H9 (cell line): ENCODE results near the gene LMNTD1. TPM values are rescaled to one million over a fixed set of nuclear protein-coding genes. Genes with fewer than 3 reads are reported as not detected.

Experiments used
- DNase-seq: peaks from one replicate; pipeline ENCODE4 v3.0.0-alpha.2; 2017
- H2AFZ ChIP-seq: one replicate; pipeline ENCODE4 v1.6.1; 2013; ENCODE audit warnings: mild to moderate bottlenecking, low read length, control low read depth, moderate library complexity
- H2AK5ac ChIP-seq: 2 replicates; pipeline ENCODE4 v1.6.1; 2013; ENCODE audit warnings: low read length, control low read depth, mixed read lengths; ENCODE audit not compliant: insufficient read length
- H2BK120ac ChIP-seq: one replicate; pipeline ENCODE4 v1.6.1; 2013; ENCODE audit warnings: low read depth, mild to moderate bottlenecking, low read length, control low read depth, inconsistent platforms; ENCODE audit not compliant: poor library complexity, severe bottlenecking
- H2BK12ac ChIP-seq: 2 replicates; pipeline ENCODE4 v1.6.1; 2013; ENCODE audit warnings: low read length, control low read depth, mixed read lengths, low read depth; ENCODE audit not compliant: insufficient read length
- H2BK15ac ChIP-seq: 2 replicates; pipeline ENCODE4 v1.6.1; 2013; ENCODE audit warnings: low read depth, low read length, control low read depth
- H2BK20ac ChIP-seq: one replicate; pipeline ENCODE4 v1.6.1; 2013; ENCODE audit warnings: low read depth, mild to moderate bottlenecking, low read length, control low read depth, inconsistent platforms; ENCODE audit not compliant: poor library complexity, severe bottlenecking
- H2BK5ac ChIP-seq: 2 replicates; pipeline ENCODE4 v1.6.1; 2013; ENCODE audit warnings: low read length, control low read depth, mixed read lengths; ENCODE audit not compliant: insufficient read length
- H3K14ac ChIP-seq: 2 replicates; pipeline ENCODE4 v1.6.1; 2013; ENCODE audit warnings: low read length, control low read depth; ENCODE audit not compliant: insufficient read depth
- H3K18ac ChIP-seq: 2 replicates; pipeline ENCODE4 v1.6.1; 2013; ENCODE audit warnings: low read depth, mild to moderate bottlenecking, mixed read lengths, low read length, control low read depth; ENCODE audit not compliant: insufficient read length
- H3K23ac ChIP-seq: 2 replicates; pipeline ENCODE4 v1.6.1; 2013; ENCODE audit warnings: low read length, control low read depth, mixed read lengths, low read depth; ENCODE audit not compliant: insufficient read length
- H3K23me2 ChIP-seq: 2 replicates; pipeline ENCODE4 v1.6.1; 2013; ENCODE audit warnings: low read depth, mild to moderate bottlenecking, mixed read lengths, low read length, control low read depth; ENCODE audit not compliant: insufficient read length, poor library complexity, severe bottlenecking
- H3K27ac ChIP-seq: 2 replicates; pipeline ENCODE4 v1.5.1; 2013; ENCODE audit warnings: low read length, control low read depth, mixed read lengths, low read depth; ENCODE audit not compliant: insufficient read length
- H3K27me3 ChIP-seq: 2 replicates; pipeline ENCODE4 v1.6.1; 2013; ENCODE audit warnings: low read length, control low read depth, inconsistent platforms; ENCODE audit not compliant: insufficient read depth
- H3K4ac ChIP-seq: 2 replicates; pipeline ENCODE4 v1.6.1; 2013; ENCODE audit warnings: low read depth, mild to moderate bottlenecking, control low read depth, inconsistent platforms, low read length, moderate library complexity
- H3K4me1 ChIP-seq: 2 replicates; pipeline ENCODE4 v1.6.1; 2013; ENCODE audit warnings: low read length, control low read depth, inconsistent platforms; ENCODE audit not compliant: insufficient read depth
- H3K4me2 ChIP-seq: 2 replicates; pipeline ENCODE4 v1.6.1; 2013; ENCODE audit warnings: low read length, control low read depth, mixed read lengths; ENCODE audit not compliant: insufficient read length, insufficient read depth
- H3K56ac ChIP-seq: 2 replicates; pipeline ENCODE4 v1.6.1; 2013; ENCODE audit warnings: low read depth, mild to moderate bottlenecking, mixed read lengths, low read length, control low read depth; ENCODE audit not compliant: insufficient read length
- H3K79me1 ChIP-seq: 2 replicates; pipeline ENCODE4 v1.6.1; 2013; ENCODE audit warnings: low read depth, mild to moderate bottlenecking, moderate library complexity, low read length, control low read depth, inconsistent platforms; ENCODE audit not compliant: insufficient read depth, poor library complexity, severe bottlenecking
- H3K79me2 ChIP-seq: 2 replicates; pipeline ENCODE4 v1.6.1; 2013; ENCODE audit warnings: low read length, control low read depth, inconsistent platforms; ENCODE audit not compliant: insufficient read depth
- H3K9ac ChIP-seq: 2 replicates; pipeline ENCODE4 v1.6.1; 2013; ENCODE audit warnings: low read length, control low read depth, mixed read lengths; ENCODE audit not compliant: insufficient read length; ENCODE audit errors: extremely low read depth
- H3K9me3 ChIP-seq: one replicate; pipeline ENCODE4 v1.6.1; 2013; ENCODE audit warnings: low read depth, low read length, inconsistent platforms; ENCODE audit not compliant: control insufficient read depth
- H3T11ph ChIP-seq: one replicate; pipeline ENCODE4 v1.6.1; 2013; ENCODE audit warnings: mild to moderate bottlenecking, low read length, control low read depth, inconsistent platforms
- H4K20me1 ChIP-seq: one replicate; pipeline ENCODE4 v1.6.1; 2013; ENCODE audit not compliant: control insufficient read depth, insufficient read length, insufficient read depth
- H4K5ac ChIP-seq: 2 replicates; pipeline ENCODE4 v1.6.1; 2013; ENCODE audit warnings: low read depth, mild to moderate bottlenecking, mixed read lengths, low read length, control low read depth; ENCODE audit not compliant: insufficient read length
- H4K8ac ChIP-seq: replicated peaks from 2 replicates; pipeline ENCODE4 v1.6.1; 2013; ENCODE audit warnings: low read length, control low read depth, mixed read lengths, low read depth; ENCODE audit not compliant: insufficient read length
- H4K91ac ChIP-seq: 2 replicates; pipeline ENCODE4 v1.6.1; 2013; ENCODE audit warnings: low read depth, mild to moderate bottlenecking, moderate library complexity, mixed read lengths, low read length, control low read depth; ENCODE audit not compliant: insufficient read length
- H3K27ac Mint-ChIP-seq, 3 experiments: 2 replicates in 2 of 3; 3 replicates in 1 of 3; pipeline ENCODE4 v1.8.0; 2020 to 2021; ENCODE audit warnings: mixed read lengths in 3 of 3, mild to moderate bottlenecking in 1 of 3, moderate library complexity in 1 of 3
- H3K27me3 Mint-ChIP-seq: 2 replicates; pipeline ENCODE4 v1.8.0; 2021; ENCODE audit warnings: low read depth, mild to moderate bottlenecking, moderate library complexity, mixed read lengths
- H3K36me3 Mint-ChIP-seq, 3 experiments: 2 replicates in 2 of 3; 3 replicates in 1 of 3; pipeline ENCODE4 v1.8.0; 2020 to 2021; ENCODE audit warnings: low read depth in 3 of 3, mixed read lengths in 3 of 3; ENCODE audit not compliant: insufficient read depth in 1 of 3
- H3K4me1 Mint-ChIP-seq, 2 experiments: 2 replicates each; pipeline ENCODE4 v1.8.0; 2020; ENCODE audit warnings: mixed read lengths in 2 of 2
- H3K4me3 Mint-ChIP-seq, 2 experiments: 2 replicates in 1 of 2; 3 replicates in 1 of 2; pipeline ENCODE4 v1.8.0; 2020 to 2021; ENCODE audit warnings: mild to moderate bottlenecking in 2 of 2, mixed read lengths in 2 of 2, moderate library complexity in 1 of 2
- H3K9me3 Mint-ChIP-seq, 2 experiments: 2 replicates in 1 of 2; 3 replicates in 1 of 2; pipeline ENCODE4 v1.8.0; 2020; ENCODE audit warnings: mild to moderate bottlenecking in 2 of 2, mixed read lengths in 2 of 2, moderate library complexity in 1 of 2
- WGBS: extraction: QIAGEN DNeasy Blood & Tissue Kit; methylation state at CpG from one replicate; pipeline ENCODE4 v1.1.7; 2013; ENCODE audit warnings: missing lambda C conversion rate, low lambda C conversion rate, mixed read lengths; ENCODE audit not compliant: insufficient read length; ENCODE audit errors: extremely low coverage; 5-methylcytosine and 5-hydroxymethylcytosine counted together
- total RNA-seq: library from RNA; stranded (reverse); gene quantifications from 2 replicates; pipeline ENCODE4 v1.2.1, GENCODE V29; 2021
- TF ChIP-seq, protein P1 (sequence below): fragments of 200-600 bp; sonication (generic); conservative IDR thresholded peaks from 3 replicates; pipeline ENCODE4 v1.8.0; 2021; ENCODE audit warnings: antibody characterized with exemption, mild to moderate bottlenecking

LMNTD1 gene
- total RNA-seq, 1 experiment from 2014 or later: not detected

DNA sequence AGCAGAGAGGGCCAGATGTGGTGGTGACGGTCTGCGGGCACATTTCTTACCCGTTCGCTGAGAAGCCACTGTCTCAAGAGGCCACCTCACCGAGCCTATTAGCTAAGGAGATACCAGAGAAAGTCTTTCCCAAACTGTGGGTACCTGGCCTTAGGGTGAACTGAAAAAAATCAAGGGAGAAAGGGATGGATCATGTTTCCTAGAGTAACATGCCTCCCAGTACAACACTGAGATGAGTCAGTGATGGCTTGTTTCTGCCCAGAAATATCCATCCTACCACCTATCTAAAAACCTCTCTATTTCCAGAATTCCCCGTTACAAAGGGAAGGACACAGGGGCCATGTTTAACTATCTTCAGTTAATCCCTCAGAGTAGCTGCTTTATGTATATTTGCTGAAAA is 83.7 kb downstream of the LMNTD1 start:
- Histone ChIP-seq H3K4me1 (no peaks in the 10 kb centered on the region), H3K23ac (no peak overlapping the region), H4K5ac (no peak overlapping the region), H4K20me1 (no peaks in the 10 kb centered on the region), H4K91ac (no peak overlapping the region), H4K8ac (no peak overlapping the region), H2AFZ (no peak overlapping the region), H3K4me2 (no peak overlapping the region), H2AK5ac (no peak overlapping the region), H3K18ac (no peak overlapping the region), H2BK20ac (no peak overlapping the region), H2BK120ac (no peak overlapping the region), H3K4ac (no peak overlapping the region), H3K9ac (no peak overlapping the region), H3K9me3 (no peaks in the 10 kb centered on the region), H3K79me1 (no peaks in the 10 kb centered on the region), H3K14ac (no peak overlapping the region), H2BK15ac (no peak overlapping the region), H3T11ph (no peak overlapping the region), H3K27ac (no peak overlapping the region), H3K79me2 (no peaks in the 10 kb centered on the region), H3K23me2 (no peaks in the 10 kb centered on the region), H2BK5ac (no peak overlapping the region), H3K27me3 (no peaks in the 10 kb centered on the region), H3K56ac (no peak overlapping the region), H2BK12ac (no peak overlapping the region)
- no peak overlapping the region; a peak in 1 of 7 replicates for H3K27ac Mint-ChIP-seq
- H3K27me3 Mint-ChIP-seq: no peaks in the 10 kb centered on the region; the same call in 1 of the 2 replicates
- DNase-seq: no peak
- H3K4me3 Mint-ChIP-seq: no peak overlapping the region
- TF ChIP-seq, protein P1, sequence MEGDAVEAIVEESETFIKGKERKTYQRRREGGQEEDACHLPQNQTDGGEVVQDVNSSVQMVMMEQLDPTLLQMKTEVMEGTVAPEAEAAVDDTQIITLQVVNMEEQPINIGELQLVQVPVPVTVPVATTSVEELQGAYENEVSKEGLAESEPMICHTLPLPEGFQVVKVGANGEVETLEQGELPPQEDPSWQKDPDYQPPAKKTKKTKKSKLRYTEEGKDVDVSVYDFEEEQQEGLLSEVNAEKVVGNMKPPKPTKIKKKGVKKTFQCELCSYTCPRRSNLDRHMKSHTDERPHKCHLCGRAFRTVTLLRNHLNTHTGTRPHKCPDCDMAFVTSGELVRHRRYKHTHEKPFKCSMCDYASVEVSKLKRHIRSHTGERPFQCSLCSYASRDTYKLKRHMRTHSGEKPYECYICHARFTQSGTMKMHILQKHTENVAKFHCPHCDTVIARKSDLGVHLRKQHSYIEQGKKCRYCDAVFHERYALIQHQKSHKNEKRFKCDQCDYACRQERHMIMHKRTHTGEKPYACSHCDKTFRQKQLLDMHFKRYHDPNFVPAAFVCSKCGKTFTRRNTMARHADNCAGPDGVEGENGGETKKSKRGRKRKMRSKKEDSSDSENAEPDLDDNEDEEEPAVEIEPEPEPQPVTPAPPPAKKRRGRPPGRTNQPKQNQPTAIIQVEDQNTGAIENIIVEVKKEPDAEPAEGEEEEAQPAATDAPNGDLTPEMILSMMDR: no peak
- H3K4me1 Mint-ChIP-seq: peaks cover 0 to 7% of the 10 kb centered on the region in 2 experiments; a peak in 1 of 4 replicates
- H3K36me3 Mint-ChIP-seq: peaks cover 0 to 5% (median 2%) of the 10 kb centered on the region in 3 experiments; a peak in 4 of 7 replicates
- WGBS: no CpG with 5 or more reads among the region's 6 CpGs
- H3K9me3 Mint-ChIP-seq: peaks cover 4 to 5% of the 10 kb centered on the region in 2 experiments
